ENCODE results near the gene GSC2.
A peak's percentile ranks its signal among the peaks of the same experiment; 100 is the strongest.

GSC2 gene

GRCh38 chr22:19121631-19122142, 28.4 kb downstream of the GSC2 start:
- no peaks in the 10 kb centered on the region for H3K36me3 ChIP-seq
- H3K27me3 ChIP-seq, result no peaks in the 10 kb centered on the region
- no peaks in the 10 kb centered on the region for H3K9me3 ChIP-seq
- H3K4me3 ChIP-seq (ENCODE audit: low read depth, low read length), result peak overlapping the region; percentile 89
- H3K4me1 ChIP-seq, result no peaks in the 10 kb centered on the region
- no peak for TF ChIP-seq CTCF (IDR thresholded peaks at IDR 0.05; ENCODE audit: low read depth, low read length)
- DNase-seq, result peak; percentile 54

DNA sequence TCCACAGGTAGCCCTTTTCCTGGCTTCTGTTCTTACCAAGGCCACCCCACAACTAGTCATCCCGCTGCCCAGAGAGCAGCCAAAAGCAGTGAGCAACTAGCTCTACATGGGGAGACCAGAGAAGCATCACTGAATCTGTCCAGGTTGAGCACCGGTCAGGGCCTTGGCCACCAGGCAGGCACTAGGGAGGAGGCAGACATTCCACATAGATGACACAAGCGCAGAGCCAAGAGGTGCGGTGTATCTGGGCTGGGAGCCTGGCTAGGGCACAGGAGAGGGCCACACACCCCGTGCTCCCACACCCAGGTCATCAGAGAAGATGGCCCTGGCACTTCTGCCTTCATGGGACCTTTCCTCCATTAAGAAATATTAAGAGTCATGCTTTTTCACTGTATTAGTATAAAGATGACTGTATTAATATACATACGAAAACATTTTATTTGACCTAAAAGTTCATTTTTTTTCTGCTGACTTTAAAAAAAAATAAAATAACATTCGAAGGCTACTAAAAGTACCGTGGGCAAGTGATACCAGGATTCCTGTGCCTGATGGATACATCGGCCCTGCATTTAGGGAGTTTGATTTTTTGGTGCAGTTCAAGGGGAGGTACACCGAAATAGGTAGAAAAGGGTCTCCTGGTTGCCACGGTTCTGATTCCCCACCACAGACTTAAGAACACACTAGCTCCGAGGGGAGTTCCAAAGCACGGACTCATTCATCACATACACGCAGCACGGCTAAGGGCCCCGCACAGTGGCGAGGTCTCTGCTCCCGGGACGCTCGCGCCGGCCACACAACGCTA, 29.1 kb downstream of the GSC2 start:
- Histone ChIP-seq H3K36me3 (no peaks in the 10 kb centered on the region), H3K27me3 (no peaks in the 10 kb centered on the region), H3K4me1 (no peaks in the 10 kb centered on the region), H3K9me3 (no peaks in the 10 kb centered on the region), H3K4me3 (ENCODE audit: low read depth, low read length) (peak overlapping the region; percentile 89)
- TF ChIP-seq CTCF (IDR thresholded peaks at IDR 0.05; ENCODE audit: low read depth, low read length), result no peak
- no peak for DNase-seq

GRCh38 chr22:19119949-19120348, 30.1 kb downstream of the GSC2 start:
- no peak for TF ChIP-seq CTCF (IDR thresholded peaks at IDR 0.05; ENCODE audit: low read depth, low read length)
- no peak for DNase-seq
- Histone ChIP-seq H3K27me3 (no peaks in the 10 kb centered on the region), H3K36me3 (no peaks in the 10 kb centered on the region), H3K9me3 (no peaks in the 10 kb centered on the region), H3K4me3 (ENCODE audit: low read depth, low read length) (no peak overlapping the region), H3K4me1 (no peaks in the 10 kb centered on the region)

GRCh38 chr22:19118329-19118880, 31.7 kb downstream of the GSC2 start:
- Histone ChIP-seq H3K9me3 (no peaks in the 10 kb centered on the region), H3K4me3 (ENCODE audit: low read depth, low read length) (no peak overlapping the region), H3K27me3 (no peaks in the 10 kb centered on the region), H3K4me1 (no peaks in the 10 kb centered on the region), H3K36me3 (no peaks in the 10 kb centered on the region)
- DNase-seq, result no peak
- TF ChIP-seq CTCF (IDR thresholded peaks at IDR 0.05; ENCODE audit: low read depth, low read length), result no peak

DNA sequence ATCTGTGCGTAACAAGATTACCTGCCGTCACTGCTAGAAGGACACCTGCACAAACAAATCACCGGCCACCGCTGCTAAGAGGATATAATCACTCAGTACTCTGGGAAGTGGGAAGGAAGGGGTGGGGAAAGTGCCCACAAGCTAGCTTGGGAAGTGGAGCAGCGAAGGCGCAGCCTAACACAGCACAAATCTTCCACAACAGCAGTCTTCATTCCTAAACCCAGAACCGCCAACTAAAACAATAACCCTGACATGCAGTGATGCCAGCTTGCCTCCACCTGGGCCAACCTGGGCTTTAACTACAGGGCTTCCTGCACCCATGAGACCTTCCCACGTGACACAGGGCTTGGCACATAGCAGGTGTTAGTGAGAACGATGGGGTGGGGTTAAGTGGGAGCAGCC, 33.0 kb downstream of the GSC2 start:
- H3K4me3 ChIP-seq (ENCODE audit: low read depth, low read length), result no peak overlapping the region
- no peak for TF ChIP-seq CTCF (IDR thresholded peaks at IDR 0.05; ENCODE audit: low read depth, low read length)
- no peaks in the 10 kb centered on the region for H3K36me3 ChIP-seq
- no peak for DNase-seq
- H3K9me3 ChIP-seq, result no peaks in the 10 kb centered on the region
- no peaks in the 10 kb centered on the region for H3K27me3 ChIP-seq
- no peaks in the 10 kb centered on the region for H3K4me1 ChIP-seq

DNA sequence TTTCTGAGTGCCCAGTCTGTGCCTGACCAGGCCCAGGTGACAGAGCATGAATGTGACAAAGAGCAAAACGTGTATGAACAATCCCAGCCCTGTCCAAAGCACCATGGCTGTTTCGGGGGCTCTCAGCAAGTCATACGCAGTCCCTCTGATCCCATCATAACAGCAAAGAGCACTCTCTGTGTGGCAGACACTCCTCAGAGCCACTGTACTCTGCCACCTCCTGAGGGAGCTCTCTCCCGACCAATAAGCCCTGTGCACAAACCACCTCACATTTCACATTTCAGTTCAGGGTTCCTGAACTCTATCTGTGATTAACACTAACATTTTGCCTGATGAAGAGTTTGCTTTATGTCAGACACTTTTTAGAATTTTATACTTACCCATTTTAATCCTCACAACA, 34.5 kb downstream of the GSC2 start:
- no peaks in the 10 kb centered on the region for H3K27me3 ChIP-seq
- H3K9me3 ChIP-seq, result no peaks in the 10 kb centered on the region
- H3K4me1 ChIP-seq, result no peaks in the 10 kb centered on the region
- TF ChIP-seq CTCF (IDR thresholded peaks at IDR 0.05; ENCODE audit: low read depth, low read length), result peak; percentile 44
- peaks cover 4% of the 10 kb centered on the region; the same call in 1 of the 2 replicates for H3K36me3 ChIP-seq
- no peak overlapping the region for H3K4me3 ChIP-seq (ENCODE audit: low read depth, low read length)
- DNase-seq, result no peak
